ENCODE results near the gene KLF15.

Gene KLF15

DNA sequence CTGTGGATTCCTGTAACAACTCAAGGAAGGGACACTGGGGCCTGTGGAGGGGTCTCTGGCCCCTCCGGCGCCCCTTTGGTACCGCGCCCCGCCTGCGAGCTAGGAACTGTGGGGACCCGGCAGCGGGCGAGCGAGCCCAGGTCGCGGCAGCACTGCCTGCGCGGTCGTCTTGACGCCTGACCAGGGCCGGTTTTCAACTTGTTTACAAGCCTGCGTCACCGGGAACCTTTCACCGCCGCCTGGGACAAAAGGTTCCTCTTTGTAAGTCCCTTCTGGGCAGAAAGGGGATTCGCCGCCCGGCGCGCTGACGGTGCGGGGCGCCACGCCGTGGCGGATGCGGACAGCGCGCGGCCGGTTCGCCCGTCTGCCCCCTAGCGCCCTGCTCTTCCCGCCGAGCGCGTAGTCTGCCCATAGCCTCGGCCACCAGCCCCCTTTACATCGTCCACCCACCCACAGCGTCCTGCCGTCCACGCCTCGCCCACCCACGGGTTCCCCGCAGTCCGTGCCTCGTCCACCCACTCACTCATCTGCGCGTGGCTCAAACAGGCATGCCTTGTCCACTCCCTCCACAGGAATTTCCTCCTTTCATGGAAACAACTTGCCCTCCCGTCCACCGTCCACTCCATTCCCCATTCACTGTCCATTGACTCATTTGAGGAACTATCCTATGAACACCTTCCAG, 32.0 kb upstream of the KLF15 start:
- DNase-seq (ENCODE audit: low spot score): peak; percentile 90

DNA sequence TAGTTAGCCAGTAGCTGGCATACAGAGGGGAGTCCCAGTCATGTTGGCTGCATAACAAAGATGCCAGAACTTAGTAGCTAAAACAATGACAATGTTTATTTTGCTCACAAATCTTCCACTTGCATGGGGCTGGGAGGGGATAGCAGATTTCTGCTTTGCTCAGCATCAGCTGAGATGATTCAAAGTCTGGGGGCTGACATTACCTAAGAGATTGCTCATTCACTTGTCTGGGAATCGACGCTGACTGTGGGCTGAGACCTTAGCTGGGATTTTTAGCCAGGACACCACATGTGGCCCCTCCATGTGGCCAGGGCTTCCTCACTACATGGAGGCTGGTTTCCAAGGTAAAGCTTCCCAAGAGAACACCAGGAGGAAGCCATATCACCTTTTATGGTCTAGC, 24.8 kb upstream of the KLF15 start:
- DNase-seq (ENCODE audit: low spot score): no peak

DNA sequence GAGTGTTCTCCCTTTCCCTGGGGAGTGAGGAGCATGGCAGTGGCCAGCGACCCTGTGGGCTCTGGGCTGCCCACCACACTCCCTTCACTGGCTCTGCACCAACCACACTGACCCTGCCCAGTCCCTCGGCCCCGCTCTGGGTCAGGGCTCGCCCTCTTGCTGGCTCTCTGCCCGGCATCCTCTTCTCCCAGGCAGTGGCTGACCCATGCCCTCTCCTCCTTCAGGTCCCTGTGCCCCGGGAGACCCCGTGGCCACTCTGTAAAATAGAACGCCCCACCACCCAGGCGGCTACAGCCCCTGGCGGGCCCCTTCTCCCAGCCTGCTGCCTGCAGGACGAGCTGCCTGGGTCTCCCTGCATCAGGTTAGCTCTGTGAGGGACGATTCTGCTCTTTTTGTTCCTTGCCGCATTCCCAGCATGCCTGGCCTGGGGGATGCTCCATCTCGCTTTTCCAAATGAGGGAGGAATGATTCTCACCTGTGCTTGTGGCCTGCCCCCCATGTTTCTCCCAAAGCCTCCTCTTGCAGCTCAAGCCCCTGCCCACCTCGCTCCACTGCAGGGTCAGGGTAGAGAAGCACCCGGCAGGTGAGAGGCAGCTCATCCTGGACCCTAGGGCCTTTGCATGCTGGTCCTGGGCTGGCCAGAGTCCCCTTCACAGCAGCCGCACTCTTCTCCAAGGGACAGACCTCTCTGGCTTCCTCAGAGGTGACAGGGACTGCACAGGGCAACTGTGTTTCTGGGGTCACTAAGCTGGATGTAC, 23.0 kb upstream of the KLF15 start:
- DNase-seq (ENCODE audit: low spot score): no peak

DNA sequence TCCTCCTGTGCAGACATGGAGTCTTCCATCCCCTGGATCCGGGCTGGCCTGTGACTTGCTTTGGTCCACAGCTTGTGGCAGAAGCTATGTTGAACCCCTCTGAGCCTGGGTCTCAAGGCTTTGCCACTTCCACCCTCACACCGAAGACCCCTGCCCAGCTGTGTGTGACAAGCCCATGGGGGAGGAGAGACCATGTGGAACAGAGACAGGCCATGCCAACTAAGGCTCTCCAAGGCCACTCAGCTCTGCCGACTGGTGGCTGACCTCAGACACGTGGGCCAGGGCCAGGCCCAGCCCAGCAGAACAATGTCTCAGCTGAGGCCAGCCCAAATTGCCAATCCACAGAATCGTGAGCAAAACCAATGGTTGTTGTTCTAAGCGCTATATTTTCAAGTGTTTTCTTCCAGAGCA, 21.1 kb upstream of the KLF15 start:
- no peak for DNase-seq (ENCODE audit: low spot score)

- DNase-seq (ENCODE audit: low spot score): no peak
Measured at GRCh38 chr3:126377211-126377610, 20.0 kb upstream of the KLF15 start.

GRCh38 chr3:126376444-126376843, 19.2 kb upstream of the KLF15 start:
- DNase-seq (ENCODE audit: low spot score): no peak

DNA sequence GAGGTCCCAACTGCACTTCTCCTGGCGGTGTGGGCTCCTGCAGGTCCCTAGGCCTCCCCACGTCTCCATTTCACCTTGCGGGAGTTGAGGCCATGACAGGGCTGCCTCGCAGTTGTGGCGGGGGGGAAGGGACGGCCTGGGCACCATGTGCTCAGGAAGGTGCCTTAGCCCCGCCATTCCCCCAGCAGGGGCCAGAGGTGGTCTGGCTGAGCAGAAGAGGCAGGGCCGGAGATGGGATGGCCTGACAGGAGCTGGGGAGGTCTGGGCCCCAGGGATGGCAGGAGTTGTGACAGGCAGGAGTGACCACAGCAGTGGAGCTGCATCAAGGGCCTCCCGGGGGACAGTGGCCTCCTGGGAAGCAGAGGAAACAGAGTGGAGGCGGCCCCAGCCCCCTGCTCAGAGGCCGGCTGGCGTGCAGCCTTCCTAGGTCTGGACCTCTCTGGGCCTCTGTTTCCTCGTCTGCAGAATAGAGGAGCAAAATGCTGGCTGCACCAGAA, 18.7 kb upstream of the KLF15 start:
- DNase-seq (ENCODE audit: low spot score): no peak

DNA sequence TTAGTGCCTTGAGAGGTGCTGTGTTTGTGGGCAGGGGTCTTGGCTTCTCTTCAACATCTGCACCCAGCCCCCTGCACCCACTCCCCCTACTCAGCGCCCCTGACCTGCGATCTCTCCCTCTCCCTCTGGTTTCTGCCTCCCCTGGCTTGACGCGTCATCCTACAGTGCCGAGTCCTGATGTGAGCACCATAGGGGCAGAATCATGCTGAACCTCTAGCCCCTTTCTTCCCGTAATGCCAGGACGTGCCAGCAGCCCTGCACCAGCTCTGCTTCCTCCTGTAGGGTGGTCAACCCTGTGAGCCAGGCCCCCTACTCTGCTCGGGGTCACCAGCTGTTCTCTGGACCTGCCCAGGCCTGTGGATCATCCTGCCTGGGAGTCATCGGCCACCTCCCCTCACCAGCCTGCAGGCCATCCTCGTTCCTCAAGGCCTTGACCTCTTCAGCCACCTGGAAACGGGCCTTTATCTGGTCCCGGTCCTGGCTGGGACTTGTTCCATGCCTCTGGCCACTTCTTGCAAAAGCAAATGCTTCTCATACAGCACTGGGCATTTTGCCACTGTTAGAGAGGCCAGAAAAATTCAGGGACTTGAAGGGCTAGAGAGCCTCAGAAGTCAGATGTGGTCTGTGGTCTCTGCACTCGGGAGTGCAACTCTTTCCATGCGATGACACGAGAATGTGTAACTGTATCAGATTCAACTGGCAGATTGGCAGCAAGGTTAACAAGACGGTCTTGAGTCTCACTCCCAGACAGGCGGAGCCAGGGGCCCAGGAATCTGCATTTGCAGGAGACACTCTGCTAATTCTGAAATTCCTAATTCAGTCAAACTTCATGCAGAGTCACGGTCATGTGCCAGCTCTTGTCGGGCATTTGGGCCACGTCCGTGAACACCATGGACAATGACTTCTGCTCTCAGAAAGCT, 16.7 kb upstream of the KLF15 start:
- no peak for DNase-seq (ENCODE audit: low spot score)

DNA sequence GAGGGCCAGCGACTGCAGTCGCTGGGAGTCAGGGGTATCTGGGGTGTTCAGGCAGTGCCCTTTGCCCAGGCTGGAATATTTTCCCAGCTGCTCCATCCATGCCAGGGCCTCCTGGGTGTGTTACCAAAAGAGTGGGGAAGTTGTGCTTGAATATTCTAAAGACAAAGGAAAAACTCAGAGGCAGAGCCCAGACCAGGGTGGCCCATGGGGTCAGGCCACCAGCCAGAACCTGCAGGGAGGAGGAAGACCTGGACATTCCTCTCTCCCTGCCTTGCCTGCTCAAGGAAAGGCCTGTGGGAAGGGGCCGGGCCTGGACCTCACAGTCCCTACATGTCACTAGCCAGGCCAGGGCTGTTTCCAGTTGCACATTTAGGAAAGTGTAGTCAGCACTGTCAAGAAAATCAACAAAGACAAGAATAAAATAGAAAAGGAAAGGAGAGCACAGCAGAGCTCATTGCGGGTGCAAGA, 16.0 kb upstream of the KLF15 start:
- DNase-seq (ENCODE audit: low spot score): no peak

DNA sequence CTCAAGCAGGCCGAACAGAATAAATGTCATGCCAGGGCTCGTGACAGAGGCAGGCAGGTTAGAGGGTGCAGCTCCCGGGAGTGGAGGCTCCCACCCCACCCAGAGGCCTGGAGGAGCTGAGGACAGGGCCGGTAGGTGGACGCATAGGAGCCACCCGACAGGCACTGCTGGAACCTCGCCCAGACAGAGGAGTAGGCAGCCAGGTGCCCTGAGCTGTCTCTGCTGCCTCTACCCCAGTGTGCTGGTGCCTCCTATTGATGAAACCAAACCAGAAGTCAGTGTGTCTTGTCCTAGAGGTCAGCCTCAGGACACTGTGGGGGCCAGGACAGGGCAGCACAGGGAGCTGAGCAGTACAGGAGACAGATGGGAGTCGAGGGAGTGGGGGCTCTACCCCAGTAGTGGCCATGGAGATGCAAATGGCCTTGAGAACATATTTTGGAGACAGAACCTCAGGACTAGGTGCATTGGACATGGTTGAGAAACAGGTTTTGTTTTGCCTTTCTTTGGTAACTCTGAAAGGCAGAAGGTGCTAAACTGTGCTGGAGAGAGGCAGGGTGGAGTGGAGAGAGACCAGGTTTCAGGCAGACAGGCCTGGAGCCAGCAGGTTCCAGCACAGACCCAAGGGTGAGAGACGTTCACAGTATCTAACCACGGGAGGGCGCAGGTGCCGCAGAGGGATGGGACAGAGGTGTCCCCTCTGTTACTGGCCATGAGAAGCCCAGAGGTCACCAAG, 15.4 kb upstream of the KLF15 start:
- no peak for DNase-seq (ENCODE audit: low spot score)

GRCh38 chr3:126371096-126371705, 14.0 kb upstream of the KLF15 start:
- no peak for DNase-seq (ENCODE audit: low spot score)

DNA sequence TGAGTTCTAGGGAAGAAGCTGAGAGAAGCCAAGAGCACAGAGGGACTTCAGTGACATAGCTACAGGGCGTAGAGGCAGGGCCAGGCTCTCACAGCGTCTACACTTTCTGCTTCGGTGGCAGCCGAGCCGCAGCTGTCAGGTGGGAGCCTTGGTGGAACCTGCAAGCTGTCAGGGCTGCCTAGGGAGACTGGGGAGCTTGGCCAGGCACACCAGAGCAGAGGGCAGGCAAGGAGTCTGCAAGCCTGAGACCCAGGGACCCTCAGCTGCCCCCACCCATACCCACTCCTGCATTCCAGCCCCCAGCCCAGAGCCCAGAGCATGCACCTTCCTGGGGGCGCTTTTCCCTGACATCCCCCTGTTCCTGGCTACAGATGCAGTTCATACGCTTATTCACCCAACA, 13.4 kb upstream of the KLF15 start:
- no peak for DNase-seq (ENCODE audit: low spot score)

DNA sequence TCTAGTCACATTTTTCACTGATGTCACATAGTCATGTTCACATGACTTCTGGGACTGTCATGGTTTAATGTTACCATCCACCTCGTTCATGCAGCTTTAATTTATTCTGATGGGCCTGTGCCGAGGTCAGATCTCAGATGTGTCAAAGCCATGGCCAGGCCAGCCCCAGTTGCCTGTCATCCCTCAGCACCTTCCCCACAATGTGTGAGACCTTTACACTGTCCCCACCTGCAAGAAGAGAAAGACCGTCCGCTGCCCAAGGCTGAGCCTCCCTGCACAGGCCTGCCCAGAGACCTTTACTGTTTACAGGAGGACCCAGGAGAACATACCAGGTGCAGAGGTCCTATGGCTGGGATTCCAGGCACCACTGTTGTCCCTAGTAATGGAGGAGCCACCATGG, 12.8 kb upstream of the KLF15 start:
- DNase-seq (ENCODE audit: low spot score): no peak

GRCh38 chr3:126369490-126369889, 12.3 kb upstream of the KLF15 start:
- DNase-seq (ENCODE audit: low spot score): no peak

- DNase-seq (ENCODE audit: low spot score): no peak
Measured at GRCh38 chr3:126367316-126367805, 10.2 kb upstream of the KLF15 start.

- DNase-seq (ENCODE audit: low spot score): no peak
Measured at GRCh38 chr3:126365351-126366277, 8.4 kb upstream of the KLF15 start.

GRCh38 chr3:126364731-126365301, 7.6 kb upstream of the KLF15 start:
- DNase-seq (ENCODE audit: low spot score): no peak

DNA sequence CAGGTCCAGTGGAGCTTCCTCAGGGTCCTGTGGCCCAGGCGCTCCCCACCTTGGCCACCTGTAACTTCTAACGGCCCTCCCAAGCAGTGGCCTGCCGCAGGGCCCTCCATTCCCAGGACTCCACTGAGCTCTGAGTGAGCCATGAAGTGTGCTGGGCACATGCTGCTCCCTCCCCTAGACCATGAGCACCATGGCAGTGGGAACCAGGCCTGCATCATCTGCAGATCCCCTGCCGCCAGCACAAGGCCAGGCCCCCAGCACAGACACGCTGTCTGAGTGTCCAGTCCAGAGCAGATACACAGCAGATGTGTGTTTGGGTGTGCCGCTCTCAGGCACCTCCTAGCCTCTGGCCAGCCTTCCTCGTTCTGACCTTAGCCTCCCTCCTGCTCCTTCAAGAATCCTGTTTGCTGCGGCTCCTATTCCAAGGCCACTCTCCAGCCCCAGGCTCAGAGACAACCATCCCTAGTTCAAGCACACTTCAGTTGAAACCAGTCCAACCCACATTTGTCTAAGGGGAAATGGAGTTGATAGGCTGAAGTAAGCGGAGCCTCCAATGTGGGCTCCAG, 7.0 kb upstream of the KLF15 start:
- DNase-seq (ENCODE audit: low spot score): no peak

GRCh38 chr3:126361211-126361610, 4.0 kb upstream of the KLF15 start:
- no peak for DNase-seq (ENCODE audit: low spot score)

All from ecto neural progenitor cell (in vitro differentiated cells).